HG03378 (cell line): ENCODE data around the gene HOXB4.
A peak's percentile ranks its signal among the peaks of the same experiment; 100 is the strongest.

Experiments
- ATAC-seq: cut with Tn5 transposase; IDR thresholded peaks from one replicate; pipeline ENCODE4 v1.9.1; 2021; ENCODE audit warnings: mild to moderate bottlenecking, moderate library complexity; ENCODE audit not compliant: unreplicated experiment

HOXB4 gene

GRCh38 chr17:48590607-48591161 is 12.5 kb upstream of the HOXB4 start:
- no peak for ATAC-seq

GRCh38 chr17:48589831-48590606 is 11.9 kb upstream of the HOXB4 start, which contains the start of gene HOXB3:
HOXB3 (minus strand) TSS chr17:48590241; CDS start chr17:48552474, 37,767 bp downstream.
- no peak for ATAC-seq

- ATAC-seq = no peak
Measured at GRCh38 chr17:48589060-48589830, 11.1 kb upstream of the HOXB4 start.

- ATAC-seq = no peak
Measured at GRCh38 chr17:48588528-48588927, 10.4 kb upstream of the HOXB4 start.

GRCh38 chr17:48588074-48588415 is 9.9 kb upstream of the HOXB4 start:
- ATAC-seq = no peak

- no peak for ATAC-seq
Measured at GRCh38 chr17:48587276-48588073, 9.3 kb upstream of the HOXB4 start.

- ATAC-seq = no peak
Measured at GRCh38 chr17:48586355-48587258, 8.5 kb upstream of the HOXB4 start.

- no peak for ATAC-seq
Measured at GRCh38 chr17:48584223-48584741, 6.1 kb upstream of the HOXB4 start.

GRCh38 chr17:48583708-48584222 is 5.6 kb upstream of the HOXB4 start:
- no peak for ATAC-seq

GRCh38 chr17:48582750-48583069 is 4.6 kb upstream of the HOXB4 start:
- ATAC-seq = no peak

GRCh38 chr17:48579760-48580554 is 1.8 kb upstream of the HOXB4 start:
- ATAC-seq = no peak

- ATAC-seq = no peak
Measured at GRCh38 chr17:48579471-48579759, 1.3 kb upstream of the HOXB4 start.

GRCh38 chr17:48578616-48579470 is 693 bp upstream of the HOXB4 start:
- ATAC-seq = peak; percentile 20

- no peak for ATAC-seq
Measured at GRCh38 chr17:48577330-48577945, 712 bp downstream of the HOXB4 start.

GRCh38 chr17:48576479-48577309 is 1.5 kb downstream of the HOXB4 start:
- no peak for ATAC-seq

GRCh38 chr17:48575673-48576478 is 2.3 kb downstream of the HOXB4 start:
- no peak for ATAC-seq
